Measurements from ENCODE around the gene LSMEM2.

The LSMEM2 gene

GRCh38 chr3:50255251-50255615 lies 23.7 kb upstream of the LSMEM2 start:
- DNase-seq (ENCODE audit: insufficient read length, low spot score), result no peak
- TF ChIP-seq CTCF (IDR thresholded peaks at IDR 0.05; ENCODE audit: insufficient read depth, missing control alignments), result no peak
- no peak for FAIRE-seq

- TF ChIP-seq CTCF (IDR thresholded peaks at IDR 0.05; ENCODE audit: insufficient read depth, missing control alignments), result peak; percentile 42
- DNase-seq (ENCODE audit: insufficient read length, low spot score), result no peak
- FAIRE-seq, result no peak
Observed at GRCh38 chr3:50256978-50257890, 21.7 kb upstream of the LSMEM2 start.

- TF ChIP-seq CTCF (IDR thresholded peaks at IDR 0.05; ENCODE audit: insufficient read depth, missing control alignments), result no peak
- DNase-seq (ENCODE audit: insufficient read length, low spot score) (no peak), FAIRE-seq (no peak)
Observed at GRCh38 chr3:50258029-50258680, 20.7 kb upstream of the LSMEM2 start.

- FAIRE-seq, result no peak
- no peak for DNase-seq (ENCODE audit: insufficient read length, low spot score)
- TF ChIP-seq CTCF (IDR thresholded peaks at IDR 0.05; ENCODE audit: insufficient read depth, missing control alignments), result no peak
Observed at GRCh38 chr3:50258979-50259378, 19.9 kb upstream of the LSMEM2 start.

- TF ChIP-seq CTCF (IDR thresholded peaks at IDR 0.05; ENCODE audit: insufficient read depth, missing control alignments), result no peak
- FAIRE-seq (no peak), DNase-seq (ENCODE audit: insufficient read length, low spot score) (no peak)
Observed at GRCh38 chr3:50259432-50260026, 19.4 kb upstream of the LSMEM2 start.

- no peak for FAIRE-seq
- TF ChIP-seq CTCF (IDR thresholded peaks at IDR 0.05; ENCODE audit: insufficient read depth, missing control alignments), result peak; percentile 84
- peak; percentile 100 for DNase-seq (ENCODE audit: insufficient read length, low spot score)
Observed at GRCh38 chr3:50260027-50260941, 18.6 kb upstream of the LSMEM2 start.

Data from D721Med (cell line).